Tibial artery (tissue), 4 donors: ENCODE data around the gene BCL11B.

Source experiments
- DNase-seq, 2 donors: peaks; one replicate each; pipeline ENCODE4 v3.0.0-alpha.2; 2019
- H3K27ac ChIP-seq, 2 donors: fragments of 200-600 bp; sonication (generic) in 1 of 2; 1 replicate in 1 of 2; 2 replicates in 1 of 2; pipeline ENCODE4 v1.5.1; 2018 to 2019; ENCODE audit warnings: mild to moderate bottlenecking in 1 of 2
- H3K27me3 ChIP-seq, 2 donors: fragments of 200-600 bp; sonication (generic) in 1 of 2; one replicate each; pipeline versions ENCODE4 v1.5.1 to v1.6.0; 2016 to 2019
- H3K36me3 ChIP-seq, 3 donors: fragments of 200-600 bp; sonication (generic) in 2 of 3; one replicate each; pipeline ENCODE4 v1.5.1; 2016 to 2019; ENCODE audit warnings: mild to moderate bottlenecking in 2 of 3
- H3K4me1 ChIP-seq, 4 donors: fragments of 200-600 bp; sonication (generic) in 2 of 4; 1 replicate in 3 of 4; 2 replicates in 1 of 4; pipeline ENCODE4 v1.5.1; 2016 to 2019
- H3K4me3 ChIP-seq, 2 donors: fragments of 200-600 bp; sonication (generic) in 1 of 2; 1 replicate in 1 of 2; 2 replicates in 1 of 2; pipeline ENCODE4 v1.5.1; 2018 to 2019; ENCODE audit warnings: mild to moderate bottlenecking in 2 of 2
- H3K9me3 ChIP-seq, 3 donors: fragments of 200-600 bp; sonication (generic) in 1 of 3; one replicate each; pipeline ENCODE4 v1.5.1; 2016 to 2019
- CTCF ChIP-seq, 2 experiments: fragments of 200-600 bp in 1 of 2; fragments of 450-650 bp in 1 of 2; IDR thresholded peaks; one replicate each; pipeline ENCODE4 v1.5.1; 2017 to 2019; ENCODE audit warnings: antibody characterized with exemption in 2 of 2, mild to moderate bottlenecking in 1 of 2, moderate library complexity in 1 of 2
- intact Hi-C: fragments of 100-400 bp; cut with DNase I; formaldehyde crosslinking; loops from one replicate; pipeline ENCODE4 v1.15.0; 2023; ENCODE audit warnings: low total_unique reads

Gene BCL11B

GRCh38 chr14:99289394-99290189 is 17.6 kb upstream of the BCL11B start:
- no peak for TF ChIP-seq CTCF (IDR thresholded peaks at IDR 0.05)
- DNase-seq: no peak
- Histone ChIP-seq H3K27ac (no peak overlapping the region), H3K27me3 (peaks cover 0 to 18% of the 10 kb centered on the region in 2 donors), H3K4me3 (no peak overlapping the region), H3K36me3 (no peaks in the 10 kb centered on the region), H3K4me1 (no peaks in the 10 kb centered on the region), H3K9me3 (no peaks in the 10 kb centered on the region)
- intact Hi-C loops: no loop called here

- H3K27ac ChIP-seq: no peak overlapping the region
- H3K27me3 ChIP-seq: peaks cover 0 to 24% of the 10 kb centered on the region in 2 donors
- H3K36me3 ChIP-seq: no peaks in the 10 kb centered on the region
- no peak for DNase-seq
- H3K4me1 ChIP-seq: no peaks in the 10 kb centered on the region
- no peak overlapping the region for H3K4me3 ChIP-seq
- intact Hi-C loops: no loop called here
- no peaks in the 10 kb centered on the region for H3K9me3 ChIP-seq
- no peak for TF ChIP-seq CTCF (IDR thresholded peaks at IDR 0.05)
These were observed 17.0 kb upstream of the BCL11B start for GRCh38 chr14:99288948-99289347.

- TF ChIP-seq CTCF (IDR thresholded peaks at IDR 0.05): no peak
- Histone ChIP-seq H3K4me1 (no peaks in the 10 kb centered on the region), H3K9me3 (no peaks in the 10 kb centered on the region), H3K27ac (no peak overlapping the region), H3K4me3 (no peak overlapping the region), H3K36me3 (no peaks in the 10 kb centered on the region), H3K27me3 (peaks cover 0 to 29% of the 10 kb centered on the region in 2 donors)
- DNase-seq: no peak
- intact Hi-C loops: no loop called here
These were observed 15.4 kb upstream of the BCL11B start for GRCh38 chr14:99287269-99287942.

GRCh38 chr14:99286761-99287160 is 14.8 kb upstream of the BCL11B start:
- H3K9me3 ChIP-seq: no peaks in the 10 kb centered on the region

More at GRCh38 chr14:99286761-99287160, 14.8 kb upstream of the BCL11B start:
- Histone ChIP-seq H3K36me3 (no peaks in the 10 kb centered on the region), H3K27ac (no peak overlapping the region), H3K4me1 (no peaks in the 10 kb centered on the region), H3K4me3 (no peak overlapping the region), H3K27me3 (peaks cover 0 to 31% of the 10 kb centered on the region in 2 donors)
- no peak for DNase-seq
- TF ChIP-seq CTCF (IDR thresholded peaks at IDR 0.05): no peak
- intact Hi-C loops: no loop called here
